IMR-90 (cell line): ENCODE measurements around the gene COL23A1. TPM values are rescaled to one million over a fixed set of nuclear protein-coding genes. Genes with fewer than 3 reads are reported as not detected.
A peak's percentile ranks its signal among the peaks of the same experiment; 100 is the strongest.

Experiments used
- ATAC-seq: fragments of 200-7000 bp; cut with Tn5 transposase; 2 replicates; pipeline ENCODE4 v1.9.1; 2020; ENCODE audit warnings: low read depth, mild to moderate bottlenecking, moderate library complexity
- BruUV-seq: library from RNA; stranded (reverse); fragments of 400-500 nt; replicated peaks from 2 replicates; lab custom pipeline; 2021; lab: Mats Ljungman, UMichigan
- CTCF ChIA-PET: fragments of 300-600 bp; formaldehyde crosslinking; extraction: SDS; loops from one replicate; lab custom pipeline; 2021; ENCODE audit warnings: antibody characterized with exemption; lab: Yijun Ruan, JAX
- POLR2A ChIA-PET: fragments of 300-600 bp; sonication (Branson Sonifier 250); formaldehyde crosslinking; loops from one replicate; lab custom pipeline; 2022; ENCODE audit warnings: antibody characterized with exemption; ENCODE audit not compliant: unreplicated experiment; lab: Charles Lee
- DNase-seq: peaks from one replicate; pipeline ENCODE4 v3.0.0; 2013
- H2AFZ ChIP-seq: replicated peaks from 2 replicates; pipeline ENCODE3; 2013; ENCODE audit warnings: low read length, mild to moderate bottlenecking; ENCODE audit not compliant: poor library complexity
- H2AK5ac ChIP-seq: 2 replicates; pipeline ENCODE4 v1.6.1; 2013; ENCODE audit warnings: low read depth, low read length, inconsistent platforms
- H2AK9ac ChIP-seq: replicated peaks from 2 replicates; pipeline ENCODE3; 2013; ENCODE audit warnings: mild to moderate bottlenecking, low read depth, low read length, moderate library complexity; ENCODE audit not compliant: poor library complexity
- H2BK120ac ChIP-seq: 2 replicates; pipeline ENCODE4 v1.6.1; 2013; ENCODE audit warnings: low read depth, low read length, inconsistent platforms
- H2BK15ac ChIP-seq: 3 replicates; pipeline ENCODE4 v1.6.1; 2013; ENCODE audit warnings: low read depth, low read length, inconsistent platforms
- H2BK20ac ChIP-seq: 2 replicates; pipeline ENCODE4 v1.6.1; 2013; ENCODE audit warnings: low read depth, mild to moderate bottlenecking, inconsistent platforms, low read length, moderate library complexity
- H2BK5ac ChIP-seq: 2 replicates; pipeline ENCODE4 v1.6.1; 2013; ENCODE audit warnings: mild to moderate bottlenecking, low read depth, low read length, inconsistent platforms; ENCODE audit not compliant: poor library complexity, severe bottlenecking
- H3K14ac ChIP-seq: replicated peaks from 2 replicates; pipeline ENCODE4 v1.6.1; 2013; ENCODE audit warnings: low read depth, low read length, inconsistent platforms
- H3K18ac ChIP-seq: 2 replicates; pipeline ENCODE4 v1.6.1; 2013; ENCODE audit warnings: low read depth, low read length, control low read depth
- H3K23ac ChIP-seq: 2 replicates; pipeline ENCODE4 v1.6.1; 2013; ENCODE audit warnings: low read depth, low read length, inconsistent platforms
- H3K27ac ChIP-seq: 2 replicates; pipeline ENCODE4 v1.5.1; 2013; ENCODE audit warnings: mild to moderate bottlenecking, control low read depth, low read length; ENCODE audit not compliant: insufficient read depth
- H3K27me3 ChIP-seq: 2 replicates; pipeline ENCODE4 v1.6.1; 2013; ENCODE audit warnings: low read length; ENCODE audit not compliant: control insufficient read depth, insufficient read depth
- H3K36me3 ChIP-seq: 2 replicates; pipeline ENCODE4 v1.6.1; 2013; ENCODE audit warnings: low read length, mixed read lengths; ENCODE audit not compliant: control insufficient read depth, insufficient read depth
- H3K4ac ChIP-seq: 2 replicates; pipeline ENCODE4 v1.6.1; 2013; ENCODE audit warnings: low read depth, low read length, inconsistent platforms
- H3K4me1 ChIP-seq: 2 replicates; pipeline ENCODE4 v1.6.1; 2013; ENCODE audit warnings: low read length, mixed read lengths; ENCODE audit not compliant: control insufficient read depth, insufficient read depth
- H3K4me2 ChIP-seq: 2 replicates; pipeline ENCODE4 v1.6.1; 2013; ENCODE audit warnings: low read depth, mild to moderate bottlenecking, control low read depth, low read length, moderate library complexity
- H3K4me3 ChIP-seq: 2 replicates; pipeline ENCODE4 v1.5.1; 2013; ENCODE audit warnings: low read depth, mild to moderate bottlenecking, control low read depth, low read length, moderate library complexity; ENCODE audit not compliant: insufficient read depth
- H3K56ac ChIP-seq: 2 replicates; pipeline ENCODE4 v1.6.1; 2013; ENCODE audit warnings: low read length, inconsistent platforms; ENCODE audit not compliant: insufficient read depth; ENCODE audit errors: extremely low read depth
- H3K79me1 ChIP-seq, 2 experiments: 2 replicates each; pipeline ENCODE4 v1.6.1; 2013; ENCODE audit warnings: low read length in 2 of 2, inconsistent platforms in 1 of 2, low read depth in 1 of 2
- H3K9ac ChIP-seq: 2 replicates; pipeline ENCODE4 v1.6.1; 2013; ENCODE audit warnings: low read depth, low read length, control low read depth
- H3K9me1 ChIP-seq: 2 replicates; pipeline ENCODE4 v1.6.1; 2013; ENCODE audit warnings: low read length, inconsistent platforms; ENCODE audit not compliant: insufficient read depth
- H3K9me3 ChIP-seq: 2 replicates; pipeline ENCODE4 v1.6.1; 2013; ENCODE audit warnings: low read length; ENCODE audit not compliant: control insufficient read depth, insufficient read depth
- H4K20me1 ChIP-seq: 2 replicates; pipeline ENCODE4 v1.6.1; 2013; ENCODE audit warnings: low read length, inconsistent platforms; ENCODE audit not compliant: insufficient read depth
- H4K5ac ChIP-seq: 2 replicates; pipeline ENCODE4 v1.6.1; 2013; ENCODE audit warnings: mild to moderate bottlenecking, low read depth, low read length, control low read depth
- H4K8ac ChIP-seq, 2 experiments: 2 replicates each; pipeline ENCODE4 v1.6.1; 2013; ENCODE audit warnings: low read depth in 2 of 2, low read length in 2 of 2, control low read depth in 1 of 2, inconsistent platforms in 1 of 2
- H4K91ac ChIP-seq: 2 replicates; pipeline ENCODE4 v1.6.1; 2013; ENCODE audit warnings: low read depth, low read length, inconsistent platforms; ENCODE audit not compliant: insufficient read depth
- CHD1 ChIP-seq: IDR thresholded peaks from 2 replicates; pipeline ENCODE4 v1.6.1; 2012; ENCODE audit warnings: low read depth, low read length, improper control_type of control experiment
- ELK1 ChIP-seq: fragments of 150-350 bp; IDR thresholded peaks from 2 replicates; pipeline ENCODE4 v1.6.1; 2016; ENCODE audit warnings: low read depth, mild to moderate bottlenecking, low read length, moderate library complexity, borderline replicate concordance
- FOS ChIP-seq: fragments of 150-350 bp; IDR thresholded peaks from 2 replicates; pipeline ENCODE4 v1.6.1; 2016; ENCODE audit warnings: low read depth, low read length
- MAFK ChIP-seq: IDR thresholded peaks from 2 replicates; pipeline ENCODE4 v1.6.1; 2012; ENCODE audit warnings: low read depth, low read length, improper control_type of control experiment
- MXI1 ChIP-seq: IDR thresholded peaks from 2 replicates; pipeline ENCODE4 v1.6.1; 2012; ENCODE audit warnings: low read depth, mild to moderate bottlenecking, low read length, moderate library complexity, borderline replicate concordance
- WGBS, 2 experiments: methylation state at CpG; one replicate each; pipeline versions ENCODE4 v1.1.5 to v1.1.7; 2013; ENCODE audit warnings: missing lambda C conversion rate in 2 of 2; ENCODE audit not compliant: insufficient read length in 1 of 2; ENCODE audit errors: extremely low coverage in 2 of 2; 5-methylcytosine and 5-hydroxymethylcytosine counted together
- dilution Hi-C: fragments of 300-500 bp; cut with HindIII; formaldehyde crosslinking; loops from one replicate; pipeline ENCODE4 v1.14.3; 2018; ENCODE audit warnings: low sequenced_read_pairs; ENCODE audit not compliant: unreplicated experiment
- in situ Hi-C: fragments of 300-500 bp; cut with MboI; formaldehyde crosslinking; loops from 3 replicates; pipeline ENCODE4 v1.14.3; 2019; ENCODE audit warnings: low sequenced_read_pairs, inconsistent platforms, mixed read lengths
- intact Hi-C: fragments of 100-400 bp; cut with micrococcal nuclease; formaldehyde crosslinking; loops from 2 replicates; pipeline ENCODE4 v1.10.0; 2022
- polyA plus RNA-seq, 3 experiments: library from polyadenylated mRNA; depleted of rRNA; stranded (reverse); fragments of >200 nt; gene quantifications; 2 replicates each; pipeline ENCODE4 v1.2.3, GENCODE V29; 2012; ENCODE audit warnings: low replicate concordance in 1 of 3
- total RNA-seq: library from RNA; depleted of rRNA; stranded (reverse); fragments of >200 nt; gene quantifications from 2 replicates; pipeline ENCODE4 v1.2.3, GENCODE V29; 2012

The COL23A1 gene
- total and polyA plus RNA-seq, 2 of the 4 experiments (the other 2 are of a cell fraction) = not detected

- in situ Hi-C loops (no loop called here), dilution Hi-C loops (no loop called here), intact Hi-C loops (no loop called here)
- no CpG with 5 or more reads among the region's 2 CpGs for WGBS, 2 experiments
- H2BK20ac ChIP-seq = no peak overlapping the region
- CTCF ChIA-PET = no interaction called here
- no peak overlapping the region for H3K4ac ChIP-seq
- BruUV-seq = no TSS peak
- peak; percentile 66 for DNase-seq
- peak overlapping the region; percentile 13; the same call in 1 of the 2 replicates for H3K4me2 ChIP-seq
- no peak for TF ChIP-seq MXI1
- TF ChIP-seq FOS = no peak
- no peak for TF ChIP-seq CHD1
- TF ChIP-seq MAFK = no peak
- TF ChIP-seq ELK1 = no peak
- H3K9me1 ChIP-seq = no peaks in the 10 kb centered on the region
- H3K27ac ChIP-seq = peak overlapping the region; percentile 64; the same call in 1 of the 2 replicates
- H3K4me3 ChIP-seq = no peak overlapping the region
- POLR2A ChIA-PET = no interaction called here
- no peak overlapping the region for H3K18ac ChIP-seq
- no peak overlapping the region for H2BK120ac ChIP-seq
- no peak overlapping the region for H3K14ac ChIP-seq
- H3K56ac ChIP-seq = no peak overlapping the region
- peaks cover 3% of the 10 kb centered on the region; the same call in 1 of the 2 replicates for H3K27me3 ChIP-seq
- peak; percentile 73 for ATAC-seq
- no peaks in the 10 kb centered on the region for H3K9me3 ChIP-seq
- H3K79me1 ChIP-seq = no peaks in the 10 kb centered on the region
- H2BK15ac ChIP-seq = no peak overlapping the region
- peaks cover 2% of the 10 kb centered on the region; the same call in 1 of the 2 replicates for H3K4me1 ChIP-seq
- no peak overlapping the region for H2AFZ ChIP-seq
- no peak overlapping the region for H2AK9ac ChIP-seq
- H2AK5ac ChIP-seq = no peak overlapping the region
- no peak overlapping the region for H4K8ac ChIP-seq
- H4K20me1 ChIP-seq = no peaks in the 10 kb centered on the region
- no peak overlapping the region for H4K5ac ChIP-seq
- H3K9ac ChIP-seq = no peak overlapping the region
- H3K36me3 ChIP-seq = no peaks in the 10 kb centered on the region
- H3K23ac ChIP-seq = no peak overlapping the region
- H4K91ac ChIP-seq = no peak overlapping the region
- no peak overlapping the region for H2BK5ac ChIP-seq
Observed at GRCh38 chr5:178244576-178244975, 345.6 kb downstream of the COL23A1 start.
